Neural progenitor cell (in vitro differentiated cells): ENCODE measurements around the gene TOLLIP. TPM values are rescaled to one million over a fixed set of nuclear protein-coding genes. Genes with fewer than 3 reads are reported as not detected.

Source experiments
- DNase-seq: peaks from one replicate; pipeline ENCODE4 v3.0.0-alpha.2; 2016; ENCODE audit warnings: low spot score
- H2AFZ ChIP-seq: fragments of 200-600 bp; sonication (generic); replicated peaks from 2 replicates; pipeline ENCODE4 v1.6.1; 2016; ENCODE audit warnings: antibody characterized with exemption
- H3F3A ChIP-seq: fragments of 200-600 bp; sonication (generic); 2 replicates; pipeline ENCODE4 v1.6.1; 2016; ENCODE audit warnings: antibody characterized with exemption, low read depth
- H3K27ac ChIP-seq: fragments of 200-600 bp; sonication (generic); 2 replicates; pipeline ENCODE4 v1.5.1; 2016; ENCODE audit warnings: mild to moderate bottlenecking
- H3K27me3 ChIP-seq: fragments of 200-600 bp; sonication (generic); 2 replicates; pipeline ENCODE4 v1.6.1; 2016; ENCODE audit warnings: mild to moderate bottlenecking, moderate library complexity
- H3K36me3 ChIP-seq: fragments of 200-600 bp; sonication (generic); 2 replicates; pipeline ENCODE4 v1.5.1; 2016
- H3K4me1 ChIP-seq: fragments of 200-600 bp; sonication (generic); 2 replicates; pipeline ENCODE4 v1.6.1; 2016; ENCODE audit warnings: mixed run types
- H3K4me2 ChIP-seq: fragments of 200-600 bp; sonication (generic); 2 replicates; pipeline ENCODE4 v1.6.1; 2016
- H3K4me3 ChIP-seq: fragments of 200-600 bp; sonication (generic); 2 replicates; pipeline ENCODE4 v1.5.1; 2016
- H3K79me2 ChIP-seq: fragments of 200-600 bp; sonication (generic); 2 replicates; pipeline ENCODE4 v1.6.1; 2016; ENCODE audit warnings: low read depth
- H3K9ac ChIP-seq: fragments of 200-600 bp; sonication (generic); 2 replicates; pipeline ENCODE4 v1.6.1; 2016
- H3K9me3 ChIP-seq: fragments of 200-600 bp; sonication (generic); 2 replicates; pipeline ENCODE4 v1.5.1; 2016; ENCODE audit warnings: low read depth
- H4K20me1 ChIP-seq: fragments of 200-600 bp; sonication (generic); 2 replicates; pipeline ENCODE4 v1.6.1; 2016; ENCODE audit warnings: low read depth
- H3K27ac Mint-ChIP-seq: 3 replicates; pipeline ENCODE4 v1.8.0; 2021; ENCODE audit warnings: mixed read lengths
- H3K27me3 Mint-ChIP-seq: 2 replicates; pipeline ENCODE4 v1.8.0; 2022; ENCODE audit warnings: low read depth, mild to moderate bottlenecking, inconsistent platforms, moderate library complexity, mixed read lengths; ENCODE audit not compliant: insufficient read depth
- H3K36me3 Mint-ChIP-seq: 3 replicates; pipeline ENCODE4 v1.8.0; 2021; ENCODE audit warnings: mixed read lengths
- H3K4me1 Mint-ChIP-seq: 3 replicates; pipeline ENCODE4 v1.8.0; 2021; ENCODE audit warnings: mixed read lengths
- H3K4me3 Mint-ChIP-seq: 3 replicates; pipeline ENCODE4 v1.8.0; 2021; ENCODE audit warnings: mild to moderate bottlenecking, moderate library complexity, mixed read lengths
- H3K9me3 Mint-ChIP-seq: 3 replicates; pipeline ENCODE4 v1.8.0; 2020; ENCODE audit warnings: mixed read lengths
- CTCF ChIP-seq: fragments of 200-600 bp; sonication (generic); IDR thresholded peaks from 2 replicates; pipeline ENCODE4 v1.5.1; 2017; ENCODE audit warnings: antibody characterized with exemption, mild to moderate bottlenecking
- EZH2 ChIP-seq: fragments of 200-600 bp; sonication (generic); IDR thresholded peaks from 2 replicates; pipeline ENCODE4 v1.6.1; 2017; ENCODE audit warnings: antibody characterized with exemption, mild to moderate bottlenecking, moderate library complexity
- EZH2phosphoT487 ChIP-seq: fragments of 200-600 bp; sonication (generic); IDR thresholded peaks from 2 replicates; pipeline ENCODE4 v1.6.1; 2017; ENCODE audit warnings: antibody characterized with exemption
- total RNA-seq: library from RNA; depleted of rRNA; stranded (reverse); fragments of >200 nt; gene quantifications from 2 replicates; pipeline ENCODE4 v1.2.3, GENCODE V29; 2015; ENCODE audit warnings: low replicate concordance

Gene TOLLIP
- total RNA-seq, 1 donor from 2014 or later = 8.5 TPM

- no peak overlapping the region for H3K4me2 ChIP-seq
- peaks cover 9% of the 10 kb centered on the region for H3K27me3 Mint-ChIP-seq
- no peak overlapping the region for H3K4me3 ChIP-seq
- H3K79me2 ChIP-seq = peaks cover 17% of the 10 kb centered on the region
- no peak for DNase-seq
- H4K20me1 ChIP-seq = peaks cover 6% of the 10 kb centered on the region
- H3K27me3 ChIP-seq = peaks cover 27% of the 10 kb centered on the region
- peak overlapping the region; percentile 82 for H3K4me3 Mint-ChIP-seq
- H3K27ac Mint-ChIP-seq = peak overlapping the region; percentile 26
- no peaks in the 10 kb centered on the region for H3K4me1 ChIP-seq
- peaks cover 18% of the 10 kb centered on the region for H3K9me3 Mint-ChIP-seq
- no peaks in the 10 kb centered on the region for H3F3A ChIP-seq
- TF ChIP-seq EZH2 = no peak
- TF ChIP-seq CTCF = no peak
- TF ChIP-seq EZH2phosphoT487 = no peak
- no peak overlapping the region for H2AFZ ChIP-seq
- H3K36me3 Mint-ChIP-seq = peaks cover 5% of the 10 kb centered on the region
- no peak overlapping the region for H3K9ac ChIP-seq
- H3K27ac ChIP-seq = no peak overlapping the region
- no peaks in the 10 kb centered on the region for H3K9me3 ChIP-seq
- peaks cover 16% of the 10 kb centered on the region for H3K4me1 Mint-ChIP-seq
- H3K36me3 ChIP-seq = no peaks in the 10 kb centered on the region
These were observed 1.5 kb upstream of the TOLLIP start for GRCh38 chr11:1310772-1311468.

GRCh38 chr11:1310318-1310687, 871 bp upstream of the TOLLIP start:
- H3K4me3 Mint-ChIP-seq = peak overlapping the region; percentile 82
- H3K4me1 Mint-ChIP-seq = peaks cover 16% of the 10 kb centered on the region
- Histone ChIP-seq H2AFZ (peak overlapping the region; percentile 65), H3K4me3 (peak overlapping the region; percentile 39), H3K36me3 (no peaks in the 10 kb centered on the region), H3K27ac (no peak overlapping the region), H3F3A (no peaks in the 10 kb centered on the region), H3K4me2 (peak overlapping the region; percentile 73), H3K4me1 (no peaks in the 10 kb centered on the region), H4K20me1 (peaks cover 6% of the 10 kb centered on the region), H3K9ac (no peak overlapping the region), H3K27me3 (peaks cover 22% of the 10 kb centered on the region), H3K9me3 (no peaks in the 10 kb centered on the region), H3K79me2 (peaks cover 17% of the 10 kb centered on the region)
- DNase-seq = no peak
- H3K27ac Mint-ChIP-seq = peak overlapping the region; percentile 26
- peaks cover 8% of the 10 kb centered on the region for H3K27me3 Mint-ChIP-seq
- TF ChIP-seq EZH2 (no peak), CTCF (no peak), EZH2phosphoT487 (no peak)
- H3K9me3 Mint-ChIP-seq = peaks cover 17% of the 10 kb centered on the region
- peaks cover 5% of the 10 kb centered on the region for H3K36me3 Mint-ChIP-seq

- Histone ChIP-seq H4K20me1 (peaks cover 9% of the 10 kb centered on the region), H3K4me1 (no peaks in the 10 kb centered on the region), H3K79me2 (peaks cover 17% of the 10 kb centered on the region), H3K4me2 (peak overlapping the region; percentile 95), H3F3A (no peaks in the 10 kb centered on the region), H3K9me3 (no peaks in the 10 kb centered on the region), H3K36me3 (no peaks in the 10 kb centered on the region), H3K9ac (peak overlapping the region; percentile 53), H3K27me3 (peaks cover 10% of the 10 kb centered on the region), H3K27ac (no peak overlapping the region), H2AFZ (no peak overlapping the region), H3K4me3 (peak overlapping the region; percentile 70)
- peaks cover 5% of the 10 kb centered on the region for H3K36me3 Mint-ChIP-seq
- peaks cover 6% of the 10 kb centered on the region for H3K27me3 Mint-ChIP-seq
- DNase-seq = no peak
- H3K4me1 Mint-ChIP-seq = peaks cover 20% of the 10 kb centered on the region
- no peak overlapping the region for H3K27ac Mint-ChIP-seq
- peaks cover 13% of the 10 kb centered on the region for H3K9me3 Mint-ChIP-seq
- peak overlapping the region; percentile 84 for H3K4me3 Mint-ChIP-seq
- no peak for TF ChIP-seq EZH2
- no peak for TF ChIP-seq CTCF
- no peak for TF ChIP-seq EZH2phosphoT487
These were observed 512 bp downstream of the TOLLIP start for GRCh38 chr11:1308743-1309497.
